HG02571 (cell line): ENCODE data around the gene N4BP2.

Experiments used
- ATAC-seq: cut with Tn5 transposase; IDR thresholded peaks from one replicate; pipeline ENCODE4 v1.9.1; 2021; ENCODE audit warnings: mild to moderate bottlenecking, moderate library complexity; ENCODE audit not compliant: unreplicated experiment

N4BP2 gene

DNA sequence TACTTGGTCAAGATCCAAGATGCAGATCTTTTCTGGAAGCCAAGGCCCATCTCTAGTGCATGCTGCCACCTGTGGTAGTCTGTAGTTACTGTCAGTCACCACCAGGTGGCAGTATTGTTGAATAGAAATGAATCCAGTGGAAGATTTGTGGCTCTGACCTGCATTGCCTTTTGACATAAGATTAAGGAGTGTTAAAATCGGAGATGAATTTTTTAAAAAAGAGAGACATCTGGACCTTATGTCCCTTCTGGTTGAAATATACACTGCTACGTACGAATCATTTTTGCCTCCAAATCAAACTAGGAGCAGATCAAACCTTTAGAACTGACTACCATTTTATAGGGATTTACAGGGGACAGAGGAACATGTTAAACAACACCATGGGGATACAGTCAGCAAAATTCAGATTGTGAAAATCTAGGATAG, 93.3 kb downstream of the N4BP2 start:
- no peak for ATAC-seq

GRCh38 chr4:40150932-40151331, 94.3 kb downstream of the N4BP2 start:
- ATAC-seq = no peak

DNA sequence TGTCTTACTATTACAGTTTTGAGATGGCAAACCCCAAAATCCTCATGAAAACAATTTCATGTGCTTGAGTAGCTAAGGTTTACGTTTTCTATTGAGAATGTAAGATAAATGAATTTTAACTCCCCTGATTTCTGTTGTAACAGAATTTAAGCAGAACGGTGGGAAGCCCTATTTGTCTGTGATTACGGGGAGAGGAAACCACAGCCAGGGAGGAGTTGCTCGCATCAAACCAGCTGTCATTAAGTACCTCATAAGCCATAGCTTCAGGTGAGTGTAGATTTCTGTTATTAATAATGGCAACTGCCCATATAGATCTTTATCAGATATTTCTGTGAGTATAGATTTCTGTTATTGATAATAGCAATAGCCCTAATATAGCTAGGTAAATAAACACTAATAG, 96.0 kb downstream of the N4BP2 start:
- ATAC-seq = no peak

DNA sequence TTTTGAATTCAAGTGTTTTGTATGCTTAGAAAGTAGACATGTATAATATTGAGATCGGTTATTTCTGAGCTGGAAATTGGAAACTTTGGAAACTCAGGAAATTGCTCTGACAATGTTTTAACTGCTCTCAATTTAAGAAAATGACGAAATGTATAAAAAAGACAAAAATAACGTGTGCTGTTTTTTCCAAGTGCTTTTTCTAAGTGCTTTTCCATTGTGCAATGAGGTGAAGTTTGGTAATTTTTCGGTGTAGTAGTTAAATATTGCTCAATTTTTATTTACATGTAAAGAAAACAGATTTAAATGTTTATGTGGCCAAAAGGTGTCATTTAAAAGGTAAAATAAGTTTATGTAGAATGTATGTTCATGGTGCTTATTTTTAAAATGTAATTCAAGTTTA, 100.8 kb downstream of the N4BP2 start:
- ATAC-seq = no peak

- ATAC-seq = no peak
These were observed 103.6 kb downstream of the N4BP2 start for GRCh38 chr4:40160258-40160657.

DNA sequence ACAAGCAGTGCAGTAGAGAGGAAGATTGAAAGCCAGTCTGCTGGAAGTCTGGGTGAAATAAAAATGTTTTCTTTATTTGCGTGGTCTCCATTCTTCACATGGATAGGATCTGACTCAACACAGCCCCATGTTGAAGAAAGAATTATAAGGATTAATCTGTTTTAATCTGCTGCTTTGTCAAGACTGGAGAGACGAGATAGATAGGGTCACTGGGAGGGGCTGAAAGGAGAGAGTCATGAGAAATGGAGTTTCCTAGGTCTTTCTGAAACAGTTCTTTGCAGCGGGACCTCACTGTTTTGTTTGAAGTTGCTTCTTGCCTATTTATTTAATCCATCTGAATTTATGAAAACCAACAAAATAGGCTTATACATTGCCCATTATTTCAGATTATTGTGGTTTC, 107.8 kb downstream of the N4BP2 start:
- no peak for ATAC-seq

- no peak for ATAC-seq
These were observed 109.3 kb downstream of the N4BP2 start for GRCh38 chr4:40165916-40166315.

GRCh38 chr4:40168070-40168469, 111.4 kb downstream of the N4BP2 start:
- no peak for ATAC-seq

GRCh38 chr4:40170588-40170987, 113.9 kb downstream of the N4BP2 start:
- no peak for ATAC-seq

DNA sequence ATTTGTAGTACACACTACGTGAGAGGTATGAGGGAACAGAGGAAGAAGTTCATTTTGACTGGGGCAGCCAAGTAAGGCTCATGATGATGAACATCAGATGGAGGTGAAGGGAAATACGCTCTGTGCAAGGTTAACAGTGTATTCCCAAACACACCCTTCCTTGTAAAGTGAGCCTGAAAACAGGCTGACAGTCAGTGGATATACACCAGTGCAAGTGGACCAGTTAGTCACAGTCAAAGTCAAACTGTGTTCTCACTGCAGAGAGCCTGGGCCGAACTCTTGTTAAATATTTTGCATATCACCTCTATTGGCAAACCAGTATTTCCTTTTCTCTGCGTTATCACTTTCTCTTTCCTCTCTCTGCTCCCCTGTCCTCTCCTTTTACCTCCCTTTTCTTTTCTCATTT, 116.8 kb downstream of the N4BP2 start:
- ATAC-seq = peak; percentile 68

DNA sequence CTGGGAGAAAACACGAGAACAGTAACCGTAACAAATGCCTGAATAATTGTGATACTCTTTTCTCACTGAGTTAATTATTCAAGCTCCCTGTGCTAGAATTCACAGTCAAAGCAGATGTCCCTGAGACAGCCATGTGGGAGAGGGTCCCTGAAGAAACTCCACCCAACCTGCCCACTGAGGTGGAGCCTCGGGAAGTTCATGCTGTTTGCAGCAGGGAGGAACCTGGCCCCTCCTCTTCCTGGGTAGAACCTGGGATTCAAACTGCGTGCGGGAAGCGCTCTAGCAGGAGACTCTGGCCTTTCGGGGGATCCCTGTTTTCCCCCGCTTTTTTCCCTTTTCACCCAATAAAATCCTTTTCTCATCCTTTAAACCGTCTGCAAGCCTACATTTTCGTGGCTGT, 120.0 kb downstream of the N4BP2 start:
- no peak for ATAC-seq

DNA sequence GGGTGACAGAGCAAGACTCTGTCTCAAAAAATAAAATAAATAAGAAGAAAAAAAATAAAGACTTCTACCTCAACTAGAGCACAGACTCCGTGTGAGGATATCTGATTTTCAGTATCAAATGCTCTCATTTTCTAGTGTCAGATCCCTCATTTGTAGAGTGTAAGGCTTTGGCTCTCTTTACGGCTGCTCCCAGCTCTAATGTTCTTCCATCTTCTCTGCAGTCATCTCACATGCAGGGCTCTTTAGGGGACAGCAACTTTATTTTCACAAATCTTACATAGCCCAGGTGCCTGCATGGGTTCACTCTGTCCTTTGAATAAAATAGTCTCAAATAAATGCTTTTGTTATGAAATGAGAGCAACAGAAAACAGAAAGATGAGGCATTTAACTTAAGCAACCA, 120.9 kb downstream of the N4BP2 start:
- ATAC-seq = no peak

- ATAC-seq = no peak
These were observed 122.0 kb downstream of the N4BP2 start for GRCh38 chr4:40178672-40179071.

GRCh38 chr4:40179360-40179759, 122.7 kb downstream of the N4BP2 start:
- no peak for ATAC-seq

DNA sequence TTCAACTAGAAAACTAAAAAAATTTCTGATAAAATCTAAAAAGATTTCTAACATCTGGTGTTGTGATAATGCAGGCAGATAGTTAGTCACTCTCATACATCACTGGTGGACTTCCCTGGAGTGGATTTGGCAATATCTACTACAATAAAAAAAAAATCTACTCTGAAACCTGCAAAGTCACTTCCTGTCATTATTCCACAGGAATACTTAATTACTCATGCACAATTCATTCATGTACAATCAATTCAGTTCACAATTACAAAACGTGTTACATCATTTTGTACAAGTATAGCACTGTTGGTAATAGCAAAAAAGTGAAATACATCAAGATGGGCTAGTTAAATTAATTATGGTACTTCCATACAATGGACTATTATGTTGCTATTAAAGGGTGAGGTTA, 123.7 kb downstream of the N4BP2 start:
- ATAC-seq = no peak

GRCh38 chr4:40182001-40182400, 125.4 kb downstream of the N4BP2 start:
- no peak for ATAC-seq

- no peak for ATAC-seq
These were observed 126.3 kb downstream of the N4BP2 start for GRCh38 chr4:40182954-40183353.

DNA sequence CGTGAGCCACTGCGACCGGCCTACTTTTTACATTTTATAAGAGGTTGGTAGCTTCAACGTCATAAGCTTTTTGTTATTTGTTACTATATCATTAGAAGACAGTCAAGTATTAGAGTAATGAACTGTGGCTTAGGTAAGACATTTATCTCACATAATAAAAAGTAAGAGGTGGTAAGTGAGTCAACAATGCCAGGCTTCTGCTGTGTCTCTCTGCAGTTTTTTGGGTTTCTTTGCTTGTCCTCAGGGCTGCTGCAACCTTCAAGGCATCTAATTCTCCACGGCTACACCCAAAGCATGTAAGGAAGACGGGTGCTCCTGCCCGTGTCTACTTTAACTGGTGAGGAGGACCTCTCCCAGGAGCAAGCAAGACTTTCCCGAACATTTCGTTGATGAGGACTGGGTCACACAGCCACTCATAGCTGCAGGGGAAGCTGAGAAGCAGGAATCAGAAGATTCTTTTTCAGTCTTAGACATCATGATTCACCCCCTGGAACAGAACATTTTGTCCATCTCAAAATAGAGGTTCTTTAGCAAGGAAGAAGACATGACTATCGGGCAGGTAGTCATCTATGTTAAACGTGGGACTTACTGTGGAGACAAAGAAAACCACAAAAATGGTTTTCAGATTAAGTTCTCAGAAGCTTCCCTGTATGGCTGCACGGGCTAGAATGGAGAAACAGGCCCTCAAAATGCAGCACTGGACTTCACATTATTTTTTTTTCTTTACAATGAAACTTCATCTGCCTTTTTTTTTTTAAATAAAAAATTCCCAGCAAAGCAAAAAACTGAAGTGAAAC, 127.2 kb downstream of the N4BP2 start:
- ATAC-seq = no peak

DNA sequence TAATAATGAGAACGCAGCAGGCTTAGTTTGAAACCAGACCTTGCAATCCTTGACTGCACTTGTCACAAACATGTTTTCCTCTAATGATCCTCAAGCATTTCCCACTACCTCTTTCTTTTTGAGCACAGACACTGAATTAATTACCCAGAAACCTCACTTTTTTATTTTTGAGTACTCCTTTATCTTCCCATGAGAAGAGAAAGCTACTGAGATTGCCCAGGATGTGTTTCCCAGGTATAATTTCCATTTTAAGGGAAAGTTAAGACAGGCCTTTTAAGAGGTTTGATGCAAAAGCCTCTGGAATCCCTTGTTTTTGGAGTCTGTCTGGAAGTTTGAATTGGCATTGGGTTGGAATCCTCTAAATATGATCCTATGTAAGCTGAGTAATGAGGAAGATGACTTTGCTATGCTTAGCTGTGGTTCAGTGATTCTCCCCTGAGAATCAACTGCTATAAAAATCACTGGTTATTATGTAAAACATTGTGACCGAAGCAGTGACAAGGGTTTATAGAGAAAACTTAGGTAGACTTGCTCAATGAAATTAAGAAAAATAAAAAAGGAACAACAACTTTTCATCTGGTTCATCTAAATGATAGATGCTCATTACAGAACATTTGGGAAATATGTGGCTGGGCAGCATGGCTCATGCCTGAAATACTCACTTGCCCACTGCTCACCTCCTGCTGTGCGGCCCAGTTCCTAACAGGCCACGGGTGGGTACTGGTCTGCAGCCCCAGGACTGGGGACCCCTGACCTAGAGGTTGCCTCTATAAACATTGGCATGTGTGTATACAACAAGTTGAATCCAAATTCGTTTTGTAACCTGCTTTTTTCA, 129.4 kb downstream of the N4BP2 start:
- ATAC-seq = no peak

DNA sequence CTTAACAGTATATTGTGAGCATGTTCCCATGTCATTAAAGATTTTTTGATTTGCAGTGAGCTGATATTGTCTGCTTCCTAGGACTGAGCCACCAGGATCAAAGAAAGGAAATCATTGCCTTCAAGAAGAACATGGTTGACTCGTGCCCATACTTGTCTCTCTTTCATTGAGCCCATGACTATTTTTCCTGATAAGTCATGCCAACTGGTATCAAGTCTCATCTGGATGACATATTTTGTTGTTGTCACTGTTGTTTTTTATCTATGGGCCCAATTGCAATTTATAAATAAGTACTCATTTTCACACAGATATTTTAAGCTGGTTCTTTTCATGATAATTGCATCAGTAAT, 130.0 kb downstream of the N4BP2 start:
- ATAC-seq = no peak

- no peak for ATAC-seq
These were observed 130.8 kb downstream of the N4BP2 start for GRCh38 chr4:40187386-40187906.

GRCh38 chr4:40190019-40190418, 133.4 kb downstream of the N4BP2 start:
- ATAC-seq = no peak
